HG03103 (cell line): ENCODE results near the gene CFAP77.

Experiments used
- ATAC-seq: cut with Tn5 transposase; IDR thresholded peaks from one replicate; pipeline ENCODE4 v1.9.1; 2021; ENCODE audit warnings: low read depth; ENCODE audit not compliant: unreplicated experiment

Gene CFAP77

GRCh38 chr9:132513416-132513815, 103.4 kb downstream of the CFAP77 start:
- no peak for ATAC-seq

GRCh38 chr9:132514011-132514744, 104.2 kb downstream of the CFAP77 start:
- ATAC-seq = no peak

- no peak for ATAC-seq
Observed at GRCh38 chr9:132514821-132515220, 104.8 kb downstream of the CFAP77 start.

GRCh38 chr9:132516301-132516700, 106.3 kb downstream of the CFAP77 start:
- ATAC-seq = no peak

- no peak for ATAC-seq
Observed at GRCh38 chr9:132516911-132517310, 106.9 kb downstream of the CFAP77 start.

- no peak for ATAC-seq
Observed at GRCh38 chr9:132517815-132518550, 108.0 kb downstream of the CFAP77 start.

- no peak for ATAC-seq
Observed at GRCh38 chr9:132518626-132519025, 108.6 kb downstream of the CFAP77 start.

GRCh38 chr9:132519033-132519432, 109.0 kb downstream of the CFAP77 start:
- ATAC-seq = no peak

GRCh38 chr9:132520612-132521011, 110.6 kb downstream of the CFAP77 start:
- ATAC-seq = no peak

- ATAC-seq = no peak
Observed at GRCh38 chr9:132525308-132526023, 115.5 kb downstream of the CFAP77 start.

- ATAC-seq = no peak
Observed at GRCh38 chr9:132531195-132531594, 121.2 kb downstream of the CFAP77 start.

GRCh38 chr9:132531710-132532570, 121.9 kb downstream of the CFAP77 start:
- ATAC-seq = no peak

GRCh38 chr9:132534832-132535231, 124.8 kb downstream of the CFAP77 start:
- no peak for ATAC-seq

GRCh38 chr9:132536124-132536523, 126.1 kb downstream of the CFAP77 start:
- no peak for ATAC-seq

- ATAC-seq = no peak
Observed at GRCh38 chr9:132537352-132537751, 127.3 kb downstream of the CFAP77 start.

GRCh38 chr9:132538071-132538470, 128.1 kb downstream of the CFAP77 start:
- ATAC-seq = no peak

GRCh38 chr9:132539096-132539495, 129.1 kb downstream of the CFAP77 start:
- no peak for ATAC-seq

GRCh38 chr9:132541051-132541450, 131.0 kb downstream of the CFAP77 start:
- ATAC-seq = no peak

GRCh38 chr9:132541870-132542830, 132.1 kb downstream of the CFAP77 start:
- no peak for ATAC-seq
